Vagina (tissue), 2 donors: Measurements from ENCODE around the gene SLC26A4. TPM values are rescaled to one million over a fixed set of nuclear protein-coding genes. Genes with fewer than 3 reads are reported as not detected.

Experiments
- DNase-seq, 2 donors: peaks; one replicate each; pipeline ENCODE4 v3.0.0-alpha.2; 2017; ENCODE audit errors: extremely low spot score in 2 of 2
- H3K27ac ChIP-seq: fragments of 200-600 bp; sonication (generic); one replicate; pipeline ENCODE4 v1.5.1; 2019
- H3K27me3 ChIP-seq: fragments of 200-600 bp; sonication (generic); one replicate; pipeline ENCODE4 v1.5.1; 2019
- H3K36me3 ChIP-seq, 2 donors: fragments of 200-600 bp; sonication (generic); one replicate each; pipeline ENCODE4 v1.5.1; 2017 to 2019
- H3K4me1 ChIP-seq: fragments of 200-600 bp; sonication (generic); one replicate; pipeline ENCODE4 v1.5.1; 2019
- H3K4me3 ChIP-seq, 2 donors: fragments of 200-600 bp; sonication (generic); 1 replicate in 1 of 2; 2 replicates in 1 of 2; pipeline ENCODE4 v1.5.1; 2016 to 2019
- H3K9me3 ChIP-seq: fragments of 200-600 bp; sonication (generic); one replicate; pipeline ENCODE4 v1.5.1; 2019
- CTCF ChIP-seq, 3 experiments: fragments of 450-650 bp in 2 of 3; fragments of 200-600 bp in 1 of 3; sonication (generic) in 1 of 3; IDR thresholded peaks; one replicate each; pipeline ENCODE4 v1.5.1; 2017 to 2019; ENCODE audit warnings: antibody characterized with exemption in 3 of 3, mild to moderate bottlenecking in 2 of 3, moderate library complexity in 2 of 3
- POLR2A ChIP-seq, 2 donors: fragments of 450-650 bp; IDR thresholded peaks; one replicate each; pipeline ENCODE4 v1.6.1; 2017; ENCODE audit warnings: antibody characterized with exemption in 2 of 2, mild to moderate bottlenecking in 2 of 2, moderate library complexity in 2 of 2
- POLR2AphosphoS5 ChIP-seq, 2 donors: sonication (generic); formaldehyde crosslinking; IDR thresholded peaks; one replicate each; pipeline ENCODE4 v1.9.0; 2017; ENCODE audit warnings: antibody characterized with exemption in 2 of 2, mild to moderate bottlenecking in 2 of 2, low read depth in 1 of 2; ENCODE audit not compliant: insufficient read depth in 1 of 2
- intact Hi-C: fragments of 100-400 bp; cut with DNase I; formaldehyde crosslinking; loops from one replicate; pipeline ENCODE4 v1.15.1; 2023
- total RNA-seq: library from RNA; depleted of rRNA; stranded (reverse); fragments of >200 nt; gene quantifications from one replicate; pipeline ENCODE4 v1.2.3, GENCODE V29; 2016

Gene SLC26A4
- total RNA-seq, 1 donor from 2014 or later: not detected

DNA sequence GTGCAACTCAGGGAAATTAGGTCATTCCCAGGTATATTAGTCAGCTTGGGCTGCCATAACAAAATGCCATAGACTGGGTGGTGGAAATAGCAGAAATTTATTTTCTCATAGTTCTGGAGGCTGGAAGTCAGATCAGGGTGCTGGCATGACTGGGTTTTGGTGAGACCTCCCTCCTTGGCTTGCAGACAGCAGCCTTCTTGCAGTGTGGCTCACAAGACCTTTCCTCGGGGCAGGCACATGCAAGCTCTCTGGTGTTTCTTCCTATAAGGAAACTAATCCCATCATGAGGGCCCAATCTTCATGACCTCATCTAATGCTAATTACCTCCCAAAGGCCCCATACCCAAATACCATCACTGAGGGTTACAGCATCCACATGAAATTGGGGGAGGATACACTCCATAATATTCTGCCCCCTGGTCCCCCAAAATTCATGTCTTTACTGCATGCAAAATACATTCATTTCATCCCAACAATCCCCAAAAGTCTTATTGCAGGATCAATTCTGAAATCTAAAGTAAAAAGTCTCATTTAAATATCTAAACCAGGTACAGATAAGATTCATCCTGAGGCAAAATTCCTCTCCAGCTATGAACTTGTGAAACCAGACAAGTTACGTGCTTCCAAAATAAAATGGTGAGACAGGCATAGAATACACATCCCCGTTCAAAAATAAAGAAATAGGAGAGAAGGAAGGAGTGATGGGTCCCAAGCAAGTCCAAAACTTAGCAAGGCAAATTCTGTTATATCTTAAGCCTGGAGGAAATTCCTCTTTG lies 65.9 kb downstream of the SLC26A4 start:
- H3K27ac ChIP-seq: no peak overlapping the region
- TF ChIP-seq POLR2A (IDR thresholded peaks at IDR 0.05) (no peak), CTCF (IDR thresholded peaks at IDR 0.05) (no peak), POLR2AphosphoS5 (IDR thresholded peaks at IDR 0.05; ENCODE audit: insufficient read depth in 1 of 2, low read depth in 1 of 2) (no peak)
- no peaks in the 10 kb centered on the region for H3K9me3 ChIP-seq
- intact Hi-C loops: loop anchor here (10.0 kb wide), 1 partner anchor 262 kb away; no protein-coding TSS in a partner anchor
- no peaks in the 10 kb centered on the region for H3K36me3 ChIP-seq
- no peak for DNase-seq
- no peaks in the 10 kb centered on the region for H3K4me1 ChIP-seq
- no peaks in the 10 kb centered on the region for H3K27me3 ChIP-seq
- no peak overlapping the region for H3K4me3 ChIP-seq

GRCh38 chr7:107728276-107728675 lies 67.6 kb downstream of the SLC26A4 start:
- H3K27me3 ChIP-seq: no peaks in the 10 kb centered on the region
- no peak for DNase-seq
- TF ChIP-seq POLR2AphosphoS5 (IDR thresholded peaks at IDR 0.05; ENCODE audit: insufficient read depth in 1 of 2, low read depth in 1 of 2): no peak
- TF ChIP-seq POLR2A (IDR thresholded peaks at IDR 0.05): no peak
- no peak for TF ChIP-seq CTCF (IDR thresholded peaks at IDR 0.05)
- intact Hi-C loops: loop anchor here (10.0 kb wide), 1 partner anchor 263 kb away; no protein-coding TSS in a partner anchor
- no peaks in the 10 kb centered on the region for H3K4me1 ChIP-seq
- no peak overlapping the region for H3K27ac ChIP-seq
- no peak overlapping the region for H3K4me3 ChIP-seq
- no peaks in the 10 kb centered on the region for H3K36me3 ChIP-seq
- no peaks in the 10 kb centered on the region for H3K9me3 ChIP-seq

DNA sequence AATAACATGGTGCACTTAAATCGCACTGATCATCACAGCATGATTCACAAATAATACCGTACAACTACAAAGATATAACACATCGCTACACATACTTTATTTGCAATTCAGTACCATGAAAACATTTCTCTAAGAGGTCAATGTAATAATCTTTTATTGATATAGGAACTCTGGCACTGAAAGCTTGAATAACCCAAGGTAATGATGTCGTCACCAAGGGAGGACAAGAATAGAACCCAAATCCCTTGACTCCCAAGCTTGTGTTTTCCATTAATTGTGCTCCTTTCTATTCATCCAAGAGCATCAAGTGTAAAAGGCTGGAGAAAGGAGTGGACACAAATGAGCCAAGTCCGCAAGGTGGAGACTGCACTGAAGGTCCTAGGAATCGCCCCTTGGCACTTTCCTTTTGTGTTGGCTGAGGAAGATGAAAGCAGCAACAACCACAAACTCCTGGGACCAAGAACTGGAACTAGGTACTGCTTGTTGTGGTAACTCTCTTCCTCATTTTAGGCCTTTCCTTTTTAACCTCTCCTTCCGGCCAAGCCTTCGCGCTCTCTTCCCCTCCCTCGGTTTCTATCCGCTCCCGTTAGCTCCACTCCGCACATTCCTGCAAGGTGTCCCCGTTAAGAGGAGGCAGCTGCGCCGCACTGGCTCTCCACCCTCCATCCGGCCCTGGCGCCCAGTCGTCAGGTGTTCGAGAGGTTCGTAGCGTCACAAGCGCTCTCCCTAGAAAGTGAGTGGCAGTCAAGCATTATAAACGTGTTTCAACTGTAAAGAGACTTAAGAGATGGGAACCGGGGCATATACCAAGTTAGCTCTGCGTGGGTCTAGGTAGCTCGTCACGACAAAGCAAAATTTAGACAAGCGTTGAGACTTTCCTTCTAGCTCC lies 82.3 kb downstream of the SLC26A4 start:
- Histone ChIP-seq H3K36me3 (no peaks in the 10 kb centered on the region), H3K27ac (peak overlapping the region; percentile 91), H3K4me1 (peaks cover 40% of the 10 kb centered on the region), H3K27me3 (no peaks in the 10 kb centered on the region), H3K4me3 (peak overlapping the region; percentile 72 to 94), H3K9me3 (no peaks in the 10 kb centered on the region)
- TF ChIP-seq POLR2AphosphoS5 (IDR thresholded peaks at IDR 0.05; ENCODE audit: insufficient read depth in 1 of 2, low read depth in 1 of 2): no peak
- TF ChIP-seq CTCF (IDR thresholded peaks at IDR 0.05): no peak
- TF ChIP-seq POLR2A (IDR thresholded peaks at IDR 0.05): no peak
- DNase-seq: no peak
- intact Hi-C loops: no loop called here

DNA sequence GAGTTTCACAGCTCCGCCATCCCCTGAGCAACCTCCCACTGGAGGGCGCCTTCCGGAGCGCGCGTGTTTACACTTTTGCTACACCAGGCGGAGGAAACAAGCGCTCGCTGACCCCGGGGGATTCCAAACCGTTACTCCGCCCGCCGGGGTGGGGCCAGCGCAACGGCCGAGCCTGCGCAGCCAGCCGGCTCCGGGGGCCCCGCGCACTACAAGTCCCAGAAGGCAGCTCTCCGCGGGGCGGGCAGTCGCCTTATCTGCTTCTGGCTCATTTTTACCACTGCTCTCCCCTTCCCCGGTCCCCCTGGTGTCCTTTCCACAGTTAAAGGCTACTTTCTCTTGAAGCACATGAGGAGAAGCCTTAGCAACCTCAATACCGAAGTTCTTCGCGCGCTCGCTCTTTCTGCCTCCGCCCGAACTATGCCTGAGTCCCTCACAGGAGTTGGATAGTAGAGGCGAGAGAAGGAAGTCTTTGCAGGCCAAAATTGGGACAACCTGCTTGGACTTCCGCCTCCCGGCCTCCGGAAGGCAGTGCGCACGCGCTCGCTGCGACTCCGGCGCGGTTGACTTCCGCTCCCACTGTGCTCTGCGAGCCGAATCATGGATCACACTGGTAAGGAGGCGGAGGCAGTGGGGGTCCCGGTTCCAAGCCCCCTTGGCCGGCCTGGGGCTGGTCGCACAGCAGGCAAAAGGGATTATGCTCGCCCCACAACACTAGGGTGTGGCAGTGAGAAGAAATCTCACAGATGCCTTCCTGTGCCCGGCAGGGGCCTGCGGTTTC lies 83.1 kb downstream of the SLC26A4 start, which contains the start of gene CBLL1:
Gene CBLL1 (plus strand): TSS at position 576 of the 778 bp plus-strand sequence. CDS start 22 bp downstream, at position 598.
- peaks cover 0 to 2% of the 10 kb centered on the region in 2 donors for H3K36me3 ChIP-seq
- H3K27ac ChIP-seq: peak within 1 kb of the TSS; percentile 91
- peaks cover 47% of the 10 kb centered on the region for H3K4me1 ChIP-seq
- H3K4me3 ChIP-seq: peak within 1 kb of the TSS; percentile 72 to 94
- H3K27me3 ChIP-seq: no peaks in the 10 kb centered on the region
- peak in 1 of 2 donors; percentile 96 for DNase-seq
- no peaks in the 10 kb centered on the region for H3K9me3 ChIP-seq
- intact Hi-C loops: no loop called here
- TF ChIP-seq POLR2AphosphoS5 (IDR thresholded peaks at IDR 0.05; ENCODE audit: insufficient read depth in 1 of 2, low read depth in 1 of 2) (peak; percentile 90 to 97), CTCF (IDR thresholded peaks at IDR 0.05) (peak; percentile 27 to 66 (median 63)), POLR2A (IDR thresholded peaks at IDR 0.05) (peak in 1 of 2 donors; percentile 28)
